NCI-H446 treated with DMSO at 0.1 percent for 48 hours (cell line): ENCODE data around the gene CD300E.
"Not testable (repeated sequence)": the region's sequence is repeated elsewhere in the genome, so short reads cannot be mapped to it uniquely, and the experiment has no call there.

Experiments used
- DNase-seq: peaks from one replicate; lab custom pipeline; 2025; lab: John Stamatoyannopoulos, UW

CD300E gene

DNA sequence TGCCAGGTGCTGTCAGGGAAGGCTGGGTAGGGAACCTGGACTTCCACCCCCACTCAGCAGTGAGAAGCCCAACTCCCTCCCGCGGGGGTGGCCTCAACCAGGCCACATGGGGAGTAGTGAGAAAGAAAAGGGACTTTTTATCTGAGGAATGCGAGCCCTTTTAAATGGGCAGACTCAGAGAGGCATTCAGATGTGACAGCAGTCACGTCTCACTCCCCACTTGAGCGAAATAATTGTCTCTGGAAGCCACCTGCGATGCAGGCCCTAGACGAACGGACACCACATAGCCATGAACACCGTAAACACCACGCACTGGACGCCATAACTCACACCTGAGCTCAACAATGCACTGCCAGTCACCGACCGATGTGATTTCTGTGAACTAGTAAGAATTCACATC lies 11.9 kb upstream of the CD300E start:
- DNase-seq: no peak

GRCh38 chr17:74633326-74633725 lies 9.8 kb upstream of the CD300E start:
- DNase-seq: no peak

DNA sequence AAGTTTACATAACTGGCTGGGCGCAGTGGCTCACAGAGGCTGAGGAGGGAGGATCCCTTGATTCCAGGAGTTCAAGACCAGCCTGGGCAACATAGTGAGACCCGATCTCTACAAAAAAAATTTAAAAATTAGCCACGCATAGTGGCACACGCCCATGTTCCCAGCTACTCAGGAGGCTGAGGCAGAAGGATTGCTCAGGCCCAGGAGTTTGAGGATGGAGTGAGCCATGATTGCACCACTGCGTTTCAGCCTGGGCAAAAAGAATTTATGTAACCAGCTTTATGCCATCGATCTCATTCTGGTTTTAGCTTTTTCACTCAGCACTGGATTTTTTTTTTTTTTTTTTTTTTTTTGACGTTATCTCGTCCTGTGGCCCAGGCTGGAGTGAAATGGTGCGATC lies 9.1 kb upstream of the CD300E start:
- DNase-seq: no peak

GRCh38 chr17:74631468-74632450 lies 8.2 kb upstream of the CD300E start:
- no peak for DNase-seq

- DNase-seq: not testable (repeated sequence)
Measured at GRCh38 chr17:74630251-74630650, 6.7 kb upstream of the CD300E start.

DNA sequence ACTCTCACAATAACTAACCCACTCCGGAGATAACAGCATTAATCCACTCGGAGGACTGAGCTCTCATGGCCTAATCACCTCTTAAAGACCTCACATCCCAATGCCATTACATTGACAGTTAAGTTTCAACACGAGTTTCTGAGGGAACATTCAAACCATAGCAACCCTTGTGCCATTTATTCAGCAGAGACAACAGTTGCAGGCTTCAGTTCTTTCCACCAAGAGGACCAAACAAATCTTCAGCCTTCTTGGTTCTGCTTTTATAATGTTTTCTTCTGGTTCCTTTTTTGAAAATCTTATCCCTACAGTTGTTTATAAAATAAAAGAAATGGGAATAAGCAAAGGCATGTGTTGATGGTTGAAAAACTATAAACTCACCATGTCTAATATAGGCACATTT lies 2.1 kb upstream of the CD300E start:
- no peak for DNase-seq

DNA sequence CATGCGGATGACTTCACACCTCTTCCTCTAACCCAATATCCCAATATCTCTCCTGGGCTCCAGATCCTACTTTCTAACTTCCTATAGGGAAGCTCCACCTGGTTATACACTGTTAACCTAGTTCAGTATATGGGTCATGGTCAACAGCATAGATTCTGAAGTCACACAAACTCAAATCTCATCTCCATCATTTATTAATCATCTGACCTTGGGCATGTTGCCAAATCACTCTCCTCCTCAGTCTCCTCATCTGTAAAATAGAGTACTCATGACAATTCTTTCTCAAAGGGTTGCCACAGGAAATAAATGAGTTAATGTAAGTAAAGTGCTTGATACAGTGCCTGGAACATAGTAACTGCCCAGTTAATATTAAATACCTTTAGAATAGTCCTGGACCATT lies 593 bp upstream of the CD300E start:
- DNase-seq: no peak

GRCh38 chr17:74619077-74619673 lies 4.4 kb downstream of the CD300E start:
- no peak for DNase-seq

DNA sequence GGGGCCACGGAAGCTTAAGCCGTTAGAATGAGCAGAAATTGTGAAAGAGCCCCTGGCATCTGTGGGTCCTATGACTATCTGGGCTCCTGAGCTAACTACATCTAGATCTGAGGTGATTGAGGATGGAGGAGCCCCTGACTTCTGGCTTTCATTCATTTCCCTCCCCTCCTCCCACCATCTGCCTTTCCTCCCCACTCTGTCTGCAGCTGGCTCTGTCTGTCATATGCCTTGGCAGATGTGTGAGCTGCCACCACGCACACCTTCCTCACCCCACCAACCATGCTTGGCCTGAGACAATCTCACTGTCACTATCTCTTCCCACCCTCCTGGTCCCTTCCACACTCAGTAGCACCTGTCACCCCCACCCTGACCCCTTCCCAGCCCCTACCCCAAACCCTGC lies 5.1 kb downstream of the CD300E start:
- DNase-seq: no peak

DNA sequence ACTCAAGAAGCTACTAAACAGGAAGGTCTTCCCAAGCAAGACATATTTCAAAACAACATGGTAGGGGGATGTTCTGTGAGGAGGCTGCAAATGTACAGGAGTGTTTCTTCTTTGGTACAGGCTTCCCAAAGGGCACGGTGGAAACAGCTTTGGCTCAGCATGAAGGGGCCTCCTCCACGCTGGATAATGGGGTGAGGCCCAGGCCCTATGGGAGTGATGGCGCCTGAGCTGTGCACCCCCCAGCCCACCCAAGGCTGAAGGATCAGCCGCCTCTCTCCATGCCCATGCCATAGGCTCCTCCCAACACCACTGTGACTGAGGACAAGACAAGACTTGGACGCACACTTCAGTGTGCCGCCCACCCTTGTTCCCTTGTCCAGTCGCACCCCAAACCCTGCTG lies 6.8 kb downstream of the CD300E start:
- no peak for DNase-seq

DNA sequence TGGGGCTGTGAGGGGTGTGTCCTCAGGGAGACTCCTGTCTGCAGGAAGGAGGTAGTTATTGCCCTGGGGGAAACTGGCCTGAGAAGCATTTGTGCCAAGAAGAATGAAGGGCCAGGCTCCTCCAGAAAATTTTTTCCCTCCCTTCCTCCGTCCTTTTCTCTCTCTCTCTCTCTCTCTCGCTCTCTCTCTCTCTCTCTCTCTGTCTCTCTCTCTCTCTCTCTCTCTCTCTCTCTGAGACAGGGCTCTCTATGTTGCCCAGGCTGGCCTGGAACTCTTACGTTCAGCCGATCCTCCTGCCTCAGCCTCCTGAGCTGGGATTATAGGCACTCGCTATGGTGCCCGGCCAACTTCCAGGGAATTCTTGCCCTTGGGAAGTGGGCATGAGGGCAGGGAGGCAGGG lies 11.5 kb downstream of the CD300E start:
- DNase-seq: no peak

- no peak for DNase-seq
Measured at GRCh38 chr17:74610108-74610507, 13.4 kb downstream of the CD300E start.

- no peak for DNase-seq
Measured at GRCh38 chr17:74608511-74608910, 15.0 kb downstream of the CD300E start.

GRCh38 chr17:74607221-74607620 lies 16.3 kb downstream of the CD300E start:
- DNase-seq: no peak

DNA sequence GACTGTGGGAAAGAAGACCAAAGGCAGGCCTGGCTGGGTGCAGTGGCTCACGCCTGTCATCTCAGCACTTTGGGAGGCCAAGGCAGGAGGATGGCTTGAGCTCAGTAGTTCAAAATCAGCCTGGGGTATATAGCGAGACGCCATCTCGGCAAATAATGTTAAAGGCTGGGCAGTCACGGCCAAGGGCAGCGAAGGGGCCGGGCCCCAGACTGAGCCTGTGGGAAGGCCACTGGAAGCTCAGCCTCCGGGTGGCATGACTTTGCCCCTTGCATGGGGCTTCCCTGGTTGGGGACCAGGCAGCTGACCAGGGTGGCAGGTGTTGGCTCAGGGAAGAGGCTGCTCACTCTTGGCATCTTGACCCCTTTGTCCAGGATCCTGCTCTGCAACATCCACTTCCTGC lies 17.5 kb downstream of the CD300E start:
- no peak for DNase-seq

- DNase-seq: peak; percentile 70
Measured at GRCh38 chr17:74605361-74605760, 18.2 kb downstream of the CD300E start.

- no peak for DNase-seq
Measured at GRCh38 chr17:74604761-74605160, 18.8 kb downstream of the CD300E start.

- no peak for DNase-seq
Measured at GRCh38 chr17:74604200-74604599, 19.3 kb downstream of the CD300E start.

DNA sequence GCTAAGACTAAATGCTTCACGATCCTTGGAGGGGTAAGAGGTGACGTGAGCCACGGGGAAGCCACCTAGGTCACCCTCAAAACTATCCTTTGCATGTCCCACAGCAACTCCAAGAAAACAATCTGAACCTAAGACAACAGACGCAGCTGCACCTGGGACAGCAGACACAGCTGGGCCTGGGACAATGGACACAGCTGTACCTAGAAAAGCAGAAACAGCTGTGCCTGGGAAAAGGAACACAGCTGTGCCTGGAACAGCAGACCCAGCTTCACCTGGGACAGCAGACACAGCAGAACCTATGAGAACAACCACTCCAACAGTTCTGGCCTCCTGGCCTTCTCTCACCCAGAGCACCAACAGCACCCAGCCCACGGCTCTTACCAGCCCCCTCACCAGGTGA lies 19.8 kb downstream of the CD300E start:
- no peak for DNase-seq

DNA sequence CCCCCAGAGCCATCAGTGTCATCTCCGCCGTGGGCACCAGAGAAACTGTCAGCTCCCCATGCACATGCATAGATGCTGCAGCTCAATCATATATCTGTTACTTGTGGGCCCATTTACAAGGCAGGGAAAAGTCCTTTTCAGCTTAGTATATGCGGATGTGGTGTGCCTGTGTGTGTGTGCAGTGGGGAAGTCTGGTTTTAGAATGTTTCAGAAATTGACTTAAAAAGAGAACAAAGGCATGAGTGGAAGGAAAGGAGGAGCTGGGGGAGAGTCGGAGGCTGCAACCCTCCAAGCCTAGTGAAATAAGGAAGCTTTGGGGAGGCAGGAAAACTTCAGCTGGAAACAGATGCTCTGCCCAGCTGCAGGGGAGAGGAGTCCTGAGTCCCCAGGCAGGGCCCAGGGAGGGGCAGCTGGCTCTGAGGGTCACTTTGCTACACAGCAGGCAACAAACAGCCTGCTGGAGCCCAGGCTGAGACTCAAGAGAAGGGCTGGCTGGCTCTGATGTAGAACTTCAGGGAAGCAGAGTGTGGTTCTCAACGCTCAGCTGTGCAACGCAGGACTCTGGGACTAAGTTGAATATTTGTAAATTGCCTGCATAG lies 20.4 kb downstream of the CD300E start:
- DNase-seq: no peak

DNA sequence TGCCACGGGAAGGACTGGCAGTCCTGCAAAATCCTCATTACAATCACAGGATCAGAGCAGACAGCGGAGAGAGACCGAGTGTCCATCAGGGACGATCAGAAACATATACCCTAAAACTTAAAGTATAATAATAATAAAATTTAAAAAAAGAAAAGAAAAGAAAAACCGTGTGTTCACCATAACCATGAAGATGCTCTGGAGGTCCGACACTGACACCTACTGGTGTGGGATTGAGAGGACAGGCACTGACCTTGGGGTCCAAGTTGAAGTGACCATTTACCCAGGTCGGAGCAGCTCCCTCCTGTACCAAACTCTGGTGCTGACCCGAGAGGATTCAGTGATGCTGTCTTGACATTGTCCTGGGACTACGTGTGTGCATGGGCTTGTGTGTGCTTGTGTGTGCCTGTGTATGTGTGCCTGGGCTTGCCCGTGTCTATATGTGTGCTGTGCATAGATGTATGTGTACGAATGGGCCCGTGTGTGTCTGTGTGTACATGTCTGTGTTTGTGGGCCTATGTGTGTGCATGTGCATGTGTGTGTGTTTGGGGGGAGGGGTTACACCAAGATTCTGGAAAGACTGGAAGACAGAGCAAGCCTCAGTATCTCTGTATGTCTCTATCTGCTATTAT lies 21.5 kb downstream of the CD300E start:
- DNase-seq: no peak

GRCh38 chr17:74599448-74599939 lies 24.0 kb downstream of the CD300E start:
- no peak for DNase-seq

DNA sequence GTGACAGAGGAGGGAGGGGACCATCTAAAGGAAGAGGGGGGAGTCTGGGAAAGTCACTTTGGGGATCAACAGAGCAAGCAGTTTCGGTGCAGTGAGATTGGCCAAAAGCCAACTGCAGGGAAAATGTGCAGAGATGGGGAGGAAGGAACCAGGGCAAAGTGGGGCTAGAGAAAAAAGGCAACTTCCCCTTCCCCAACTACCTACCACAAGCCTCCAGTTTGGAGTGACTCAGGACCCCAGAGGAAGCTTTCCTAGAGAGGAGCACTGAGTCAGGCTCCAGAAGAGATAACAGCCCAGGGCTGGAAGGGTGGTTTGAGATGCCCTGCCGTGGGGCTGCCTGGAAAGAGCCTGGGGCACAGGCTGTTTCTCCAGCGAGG lies 24.5 kb downstream of the CD300E start:
- no peak for DNase-seq
